Measurements from ENCODE around the gene ALAS1. TPM values are rescaled to one million over a fixed set of nuclear protein-coding genes. Genes with fewer than 3 reads are reported as not detected.

Gene ALAS1
- total and polyA plus RNA-seq, 9 of the 15 experiments (the other 6 are each of a cell fraction or from before 2014, with no cell fraction given): 21.4 to 49.5 (median 34.4) TPM

GRCh38 chr3:52226229-52226817 is 28.4 kb downstream of the ALAS1 start:
- Histone ChIP-seq H3K79me2 (ENCODE audit: control insufficient read depth, insufficient read depth, low read length) (no peaks in the 10 kb centered on the region), H3K9ac (ENCODE audit: insufficient read depth in 1 of 2, low read depth in 2 of 2, low read length in 2 of 2) (peak overlapping the region in 1 of 2 experiments; percentile 68; a peak in 2 of 4 replicates), H3K27me3 (ENCODE audit: control insufficient read depth in 2 of 2, insufficient read depth in 2 of 2, low read length in 2 of 2) (no peaks in the 10 kb centered on the region), H3K36me3 (ENCODE audit: control insufficient read depth, insufficient read depth, low read length) (peaks cover 25% of the 10 kb centered on the region; the same call in 2 of the 3 replicates), H3K9me3 (replicated peaks; ENCODE audit: control insufficient read depth, insufficient read depth, low read depth, low read length) (no peaks in the 10 kb centered on the region), H3K4me3 (no peak overlapping the region), H3K27ac (ENCODE audit: extremely low read depth, low read depth, low read length) (no peak overlapping the region), H3K4me2 (ENCODE audit: insufficient read depth, low read length) (no peak overlapping the region), H2AFZ (ENCODE audit: low read depth, low read length) (no peak overlapping the region), H3K9me1 (ENCODE audit: control insufficient read depth, insufficient read depth, low read length) (no peaks in the 10 kb centered on the region), H3K4me1 (replicated peaks in 1 of 2; ENCODE audit: control insufficient read depth in 2 of 2, insufficient read depth in 2 of 2, low read length in 2 of 2) (peaks cover 4 to 52% of the 10 kb centered on the region in 2 experiments; a peak in 2 of 5 replicates), H4K20me1 (replicated peaks; ENCODE audit: control insufficient read depth, insufficient read depth, low read length) (no peaks in the 10 kb centered on the region; the same call in 1 of the 2 replicates)
- WGBS (ENCODE audit: insufficient coverage, low coverage, missing lambda C conversion rate): 19% methylated on average over 3 of the region's 5 CpGs
- no peak for FAIRE-seq
- CTCF ChIA-PET (ENCODE audit: low intra/inter-chr PET ratio): no interaction called here
- POLR2A ChIA-PET: interaction anchor here (0.8 to 1.9 kb wide), 3 partner anchors 11 to 52 kb away, joined by 3 to 8 read pairs (median 3); partner anchors contain the start of genes TWF2 and WDR82
- no TSS peak for BruUV-seq (replicated peaks)
- no peak for TF ChIP-seq CXXC5 (CRISPR knock-in tag; IDR thresholded peaks at IDR 0.05)
- TF ChIP-seq, protein P1, sequence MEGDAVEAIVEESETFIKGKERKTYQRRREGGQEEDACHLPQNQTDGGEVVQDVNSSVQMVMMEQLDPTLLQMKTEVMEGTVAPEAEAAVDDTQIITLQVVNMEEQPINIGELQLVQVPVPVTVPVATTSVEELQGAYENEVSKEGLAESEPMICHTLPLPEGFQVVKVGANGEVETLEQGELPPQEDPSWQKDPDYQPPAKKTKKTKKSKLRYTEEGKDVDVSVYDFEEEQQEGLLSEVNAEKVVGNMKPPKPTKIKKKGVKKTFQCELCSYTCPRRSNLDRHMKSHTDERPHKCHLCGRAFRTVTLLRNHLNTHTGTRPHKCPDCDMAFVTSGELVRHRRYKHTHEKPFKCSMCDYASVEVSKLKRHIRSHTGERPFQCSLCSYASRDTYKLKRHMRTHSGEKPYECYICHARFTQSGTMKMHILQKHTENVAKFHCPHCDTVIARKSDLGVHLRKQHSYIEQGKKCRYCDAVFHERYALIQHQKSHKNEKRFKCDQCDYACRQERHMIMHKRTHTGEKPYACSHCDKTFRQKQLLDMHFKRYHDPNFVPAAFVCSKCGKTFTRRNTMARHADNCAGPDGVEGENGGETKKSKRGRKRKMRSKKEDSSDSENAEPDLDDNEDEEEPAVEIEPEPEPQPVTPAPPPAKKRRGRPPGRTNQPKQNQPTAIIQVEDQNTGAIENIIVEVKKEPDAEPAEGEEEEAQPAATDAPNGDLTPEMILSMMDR (IDR thresholded peaks at IDR 0.05 in 2 of 3, conservative IDR thresholded peaks at IDR 0.05 in 1 of 3; ENCODE audit: insufficient read depth in 2 of 3, low read depth in 1 of 3, low read length in 3 of 3): peak in 1 of 3 experiments; percentile 8; a peak in 1 of 6 replicates
- no peak for DNase-seq (ENCODE audit: extremely low read depth in 1 of 4, low spot score in 3 of 4)
- intact Hi-C loops (cut with micrococcal nuclease): no loop called here
- in situ Hi-C loops (cut with MboI): no loop called here
- ATAC-seq: peak; percentile 74

Data from K562 (cell line).